GM20000 (cell line): ENCODE data around the gene ANO6.

Experiments
- DNase-seq: peaks from one replicate; pipeline ENCODE4 v3.0.0; 2012; ENCODE audit warnings: low spot score
- TF ChIP-seq, protein P1 (sequence below): IDR thresholded peaks from 2 replicates; pipeline ENCODE4 v1.5.1; 2012; ENCODE audit warnings: mild to moderate bottlenecking, control low read depth; ENCODE audit errors: extremely low read depth, missing control alignments

The ANO6 gene

DNA sequence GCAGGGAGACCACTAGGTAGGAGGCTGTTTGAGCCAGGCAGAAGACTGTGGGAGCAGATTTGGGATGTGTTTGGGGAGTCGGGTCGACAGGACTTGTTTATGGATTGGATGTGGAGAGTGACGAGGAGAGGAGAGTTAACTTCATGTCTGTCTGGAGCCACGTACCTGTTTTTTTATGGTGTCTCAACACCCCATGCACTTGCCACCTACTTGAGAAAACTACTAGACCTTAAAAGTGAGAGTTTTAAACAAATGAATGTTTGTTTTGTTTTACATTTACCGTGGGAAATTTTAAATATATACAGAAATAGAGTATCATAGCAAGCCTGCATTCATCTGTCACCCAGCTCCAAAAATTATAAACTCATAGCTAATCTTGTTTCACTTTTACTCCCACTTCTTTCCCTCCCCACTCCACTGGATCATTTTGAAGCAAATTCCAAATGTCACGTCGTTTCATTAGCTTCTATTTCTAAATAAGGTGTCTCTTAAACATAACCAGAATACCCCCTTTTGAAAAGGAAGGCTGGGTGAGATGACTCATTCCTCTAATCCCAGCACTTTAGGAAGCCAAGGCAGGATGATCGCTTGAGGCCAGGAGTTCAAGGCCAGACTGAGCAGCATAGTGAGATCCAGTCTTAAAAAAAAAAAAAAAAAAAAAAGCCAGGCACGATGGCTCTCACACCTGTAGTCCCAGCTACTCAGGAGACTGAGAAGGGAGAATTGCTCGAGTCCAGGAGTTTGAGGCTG is 136.2 kb downstream of the ANO6 start:
- TF ChIP-seq, protein P1, sequence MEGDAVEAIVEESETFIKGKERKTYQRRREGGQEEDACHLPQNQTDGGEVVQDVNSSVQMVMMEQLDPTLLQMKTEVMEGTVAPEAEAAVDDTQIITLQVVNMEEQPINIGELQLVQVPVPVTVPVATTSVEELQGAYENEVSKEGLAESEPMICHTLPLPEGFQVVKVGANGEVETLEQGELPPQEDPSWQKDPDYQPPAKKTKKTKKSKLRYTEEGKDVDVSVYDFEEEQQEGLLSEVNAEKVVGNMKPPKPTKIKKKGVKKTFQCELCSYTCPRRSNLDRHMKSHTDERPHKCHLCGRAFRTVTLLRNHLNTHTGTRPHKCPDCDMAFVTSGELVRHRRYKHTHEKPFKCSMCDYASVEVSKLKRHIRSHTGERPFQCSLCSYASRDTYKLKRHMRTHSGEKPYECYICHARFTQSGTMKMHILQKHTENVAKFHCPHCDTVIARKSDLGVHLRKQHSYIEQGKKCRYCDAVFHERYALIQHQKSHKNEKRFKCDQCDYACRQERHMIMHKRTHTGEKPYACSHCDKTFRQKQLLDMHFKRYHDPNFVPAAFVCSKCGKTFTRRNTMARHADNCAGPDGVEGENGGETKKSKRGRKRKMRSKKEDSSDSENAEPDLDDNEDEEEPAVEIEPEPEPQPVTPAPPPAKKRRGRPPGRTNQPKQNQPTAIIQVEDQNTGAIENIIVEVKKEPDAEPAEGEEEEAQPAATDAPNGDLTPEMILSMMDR: no peak
- no peak for DNase-seq

DNA sequence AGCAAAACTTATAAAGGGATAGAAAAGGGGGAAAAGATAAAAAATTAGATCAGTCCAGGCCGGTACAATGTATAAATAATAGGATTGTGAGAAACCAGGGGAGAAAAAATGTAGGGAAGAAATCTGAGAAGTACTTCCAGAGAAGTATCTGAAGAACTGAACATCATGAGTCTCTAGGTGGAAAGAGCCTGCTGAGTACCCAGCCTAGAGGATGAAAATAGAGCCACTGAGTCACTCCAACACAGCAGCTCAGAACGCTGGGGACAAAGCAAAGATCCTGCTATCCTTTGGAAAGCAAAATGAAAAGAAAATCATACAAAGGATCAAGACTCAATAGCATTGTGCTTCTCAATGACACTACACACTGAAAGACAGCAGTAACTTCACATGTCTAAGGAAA is 138.0 kb downstream of the ANO6 start:
- DNase-seq: no peak
- TF ChIP-seq, protein P1: no peak

DNA sequence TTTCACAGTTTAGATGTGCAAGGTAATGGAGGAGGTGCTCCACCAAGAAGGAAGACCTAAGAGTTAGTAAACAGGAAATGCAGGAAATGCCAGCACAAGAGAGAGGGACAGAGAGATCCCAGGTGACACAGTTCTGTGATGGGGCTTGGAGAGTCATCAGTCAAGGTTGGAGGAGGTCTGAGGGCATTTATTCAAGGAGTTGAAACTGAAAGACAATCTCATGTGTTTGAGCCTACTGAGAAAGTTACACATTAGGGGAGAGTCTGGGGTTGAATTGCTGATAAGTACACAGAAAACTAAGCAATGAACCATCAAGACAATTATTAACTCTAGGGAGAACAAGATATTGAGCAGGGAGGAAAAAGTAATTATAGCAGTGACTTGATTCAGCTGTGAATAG is 138.5 kb downstream of the ANO6 start:
- TF ChIP-seq, protein P1: no peak
- peak; percentile 5 for DNase-seq

DNA sequence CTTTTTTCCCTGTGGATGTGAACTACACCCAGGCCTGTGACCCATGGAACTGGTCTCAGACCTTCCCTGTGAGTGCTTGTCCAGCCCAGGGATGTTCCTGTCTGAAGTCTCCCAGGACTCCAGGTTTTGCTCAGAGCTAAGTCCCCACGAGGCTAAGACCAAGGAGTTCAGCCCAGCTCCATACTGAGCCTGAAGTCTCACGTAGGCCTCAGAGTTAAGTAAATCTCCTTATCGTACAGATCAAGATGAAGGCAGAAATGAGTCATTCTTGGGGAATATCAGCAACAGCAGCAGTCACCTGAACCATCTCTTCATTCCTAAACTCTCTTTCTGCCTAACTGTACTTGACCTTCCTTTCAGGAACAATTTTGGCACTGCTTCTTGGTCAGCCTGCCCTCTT is 139.8 kb downstream of the ANO6 start:
- DNase-seq: no peak
- TF ChIP-seq, protein P1: no peak

DNA sequence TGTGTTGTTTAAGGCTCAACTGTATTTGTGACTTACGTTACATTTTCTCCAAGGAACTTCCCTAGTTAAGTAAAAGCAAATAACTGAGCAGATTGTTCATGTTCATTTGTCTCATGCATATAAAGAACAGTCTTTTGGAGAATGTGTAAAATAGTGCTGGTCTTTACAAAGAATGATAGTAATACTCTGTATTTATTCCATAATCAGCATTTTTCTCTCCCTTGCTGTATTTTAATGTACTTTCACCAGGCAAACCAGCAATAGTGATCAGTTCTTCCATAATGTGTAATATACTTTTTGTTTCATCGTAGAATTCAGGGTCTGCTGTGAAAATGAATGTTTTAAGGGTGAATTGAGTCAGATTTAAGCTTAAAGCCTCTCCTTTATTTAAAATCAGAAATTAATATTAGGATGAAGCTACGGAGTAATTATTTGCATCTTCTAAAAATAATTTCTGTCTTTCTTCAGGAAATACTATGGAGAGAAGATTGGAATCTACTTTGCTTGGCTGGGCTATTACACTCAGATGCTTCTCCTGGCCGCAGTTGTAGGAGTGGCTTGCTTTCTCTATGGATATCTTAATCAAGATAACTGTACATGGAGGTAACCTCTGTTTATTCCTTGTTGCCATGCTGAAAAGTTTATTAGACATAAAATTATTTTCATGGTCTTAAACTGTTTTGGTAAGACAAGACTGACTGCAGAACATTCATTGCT is 141.1 kb downstream of the ANO6 start:
- DNase-seq: no peak
- TF ChIP-seq, protein P1: no peak

DNA sequence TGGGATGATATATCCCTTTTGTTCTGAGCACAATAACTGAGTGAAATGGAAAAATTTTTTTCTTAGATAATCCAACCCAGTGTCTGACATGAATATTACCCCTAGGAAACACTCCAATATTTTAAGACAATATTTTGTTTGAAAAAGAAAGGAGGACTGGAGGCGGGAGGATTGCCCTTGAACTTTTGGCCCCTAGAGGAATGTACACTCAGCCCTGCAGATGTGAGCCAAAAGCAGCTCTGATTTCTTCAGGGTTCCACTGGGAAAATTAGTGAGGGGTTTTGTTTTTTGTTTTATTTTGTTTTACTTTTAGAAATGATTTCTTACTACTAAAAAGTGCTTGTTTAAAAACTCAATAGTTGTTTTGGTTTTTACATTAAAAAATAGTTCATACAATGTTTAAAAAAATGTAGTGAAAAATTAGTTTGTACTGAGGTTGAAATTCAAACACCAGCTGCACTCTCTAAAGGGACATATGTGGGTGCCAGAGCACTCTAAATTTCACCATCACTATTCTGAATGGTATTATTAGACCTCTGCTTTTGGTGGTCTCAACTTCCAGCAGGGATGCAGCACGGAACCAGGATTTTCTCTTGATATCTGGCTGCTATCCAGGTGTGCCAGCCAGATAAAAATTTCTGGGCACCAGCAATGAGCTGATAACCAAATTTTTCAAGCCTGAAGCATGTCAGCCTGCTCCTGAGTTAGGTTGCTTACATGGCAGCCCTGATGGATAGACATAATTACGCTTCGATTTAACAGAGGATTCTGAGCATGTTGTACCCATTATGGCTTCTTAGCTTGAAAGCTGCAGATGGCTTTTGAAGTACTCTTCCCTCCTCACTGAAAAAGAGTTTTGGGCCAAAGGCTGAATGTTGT is 141.9 kb downstream of the ANO6 start:
- TF ChIP-seq, protein P1: no peak
- no peak for DNase-seq

DNA sequence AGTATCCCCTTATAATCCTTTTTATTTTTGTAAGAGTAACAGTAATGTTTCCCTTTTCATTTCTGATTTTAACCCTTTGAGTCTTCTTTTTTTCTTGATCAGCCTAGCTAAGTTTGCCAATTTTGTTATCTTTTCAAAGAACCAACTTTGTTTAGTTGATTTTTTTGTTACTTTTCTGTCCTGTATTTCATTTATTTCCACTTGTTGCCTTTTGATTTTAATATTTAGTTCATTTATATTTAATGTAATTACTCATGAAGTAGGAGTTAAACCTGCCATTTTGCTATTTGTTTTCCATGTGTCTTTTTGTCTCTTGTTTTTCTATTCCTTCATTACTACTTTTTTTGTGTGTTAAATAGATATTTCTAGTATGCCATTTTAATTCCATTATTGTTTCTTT is 146.4 kb downstream of the ANO6 start:
- no peak for DNase-seq
- TF ChIP-seq, protein P1: no peak
